Measurements from ENCODE around the gene ELMO3.

Gene ELMO3, protein sequence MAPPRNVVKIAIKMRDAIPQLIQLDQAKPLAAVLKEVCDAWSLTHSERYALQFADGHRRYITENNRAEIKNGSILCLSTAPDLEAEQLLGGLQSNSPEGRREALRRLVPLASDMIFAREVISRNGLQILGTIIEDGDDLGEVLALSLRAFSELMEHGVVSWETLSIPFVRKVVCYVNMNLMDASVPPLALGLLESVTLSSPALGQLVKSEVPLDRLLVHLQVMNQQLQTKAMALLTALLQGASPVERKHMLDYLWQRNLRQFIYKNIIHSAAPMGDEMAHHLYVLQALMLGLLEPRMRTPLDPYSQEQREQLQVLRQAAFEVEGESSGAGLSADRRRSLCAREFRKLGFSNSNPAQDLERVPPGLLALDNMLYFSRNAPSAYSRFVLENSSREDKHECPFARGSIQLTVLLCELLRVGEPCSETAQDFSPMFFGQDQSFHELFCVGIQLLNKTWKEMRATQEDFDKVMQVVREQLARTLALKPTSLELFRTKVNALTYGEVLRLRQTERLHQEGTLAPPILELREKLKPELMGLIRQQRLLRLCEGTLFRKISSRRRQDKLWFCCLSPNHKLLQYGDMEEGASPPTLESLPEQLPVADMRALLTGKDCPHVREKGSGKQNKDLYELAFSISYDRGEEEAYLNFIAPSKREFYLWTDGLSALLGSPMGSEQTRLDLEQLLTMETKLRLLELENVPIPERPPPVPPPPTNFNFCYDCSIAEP

DNA sequence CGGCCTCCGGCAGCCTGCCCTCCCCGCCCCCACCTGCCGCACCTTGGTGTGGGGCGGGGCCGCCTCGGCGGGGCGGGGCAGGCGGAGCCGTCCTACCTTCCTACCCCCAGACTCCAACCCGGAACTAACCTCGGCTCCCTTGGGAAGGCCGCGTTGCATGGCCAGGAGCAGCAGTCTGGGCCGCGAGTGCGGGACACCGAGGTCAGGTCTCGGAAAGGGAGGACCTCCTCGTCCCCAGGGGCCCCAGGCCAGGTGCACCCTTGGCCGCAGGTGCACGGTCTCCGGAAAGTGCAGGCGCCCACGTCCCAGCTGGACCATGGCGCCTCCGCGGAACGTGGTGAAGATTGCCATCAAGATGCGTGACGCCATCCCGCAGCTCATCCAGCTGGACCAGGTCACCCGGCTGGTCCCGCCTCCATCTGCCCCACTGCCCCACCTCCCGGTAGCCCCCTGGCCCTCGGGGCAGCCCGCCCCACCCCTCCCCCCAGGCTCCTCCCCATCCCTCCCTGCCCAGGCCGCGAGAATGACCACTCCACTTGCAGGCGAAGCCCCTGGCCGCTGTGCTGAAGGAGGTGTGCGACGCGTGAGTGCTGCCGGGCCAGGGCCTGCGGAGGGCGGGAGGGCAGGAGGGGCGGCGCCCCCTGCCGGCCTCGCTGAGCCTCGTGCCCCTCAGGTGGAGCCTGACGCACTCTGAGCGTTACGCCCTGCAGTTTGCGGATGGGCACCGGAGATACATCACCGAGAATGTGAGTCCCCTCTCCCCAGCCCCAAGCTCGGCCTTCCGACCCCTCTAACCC lies at the start of gene ELMO3:
Gene ELMO3, plus strand, starts transcription at position 121 of the 797 bp plus-strand sequence. Its CDS starts 196 bp downstream, at position 317.
- H3K36me3 ChIP-seq = peaks cover 78 to 97% (median 91%) of the 10 kb centered on the region in 11 experiments
- no peak within 1 kb of the TSS; a peak in 1 of 20 replicates for H3K4me3 ChIP-seq
- peak within 1 kb of the TSS; percentile 18 to 64 (median 44) for H3K4me2 ChIP-seq
- peak within 1 kb of the TSS in 10 of 11 experiments; percentile 11 to 57 (median 49); a peak in 14 of 22 replicates for H3K9ac ChIP-seq
- H3K4me1 ChIP-seq = peaks cover 23 to 46% (median 36%) of the 10 kb centered on the region in 10 experiments
- H3K9me3 ChIP-seq (replicated peaks in 1 of 11) = no peaks in the 10 kb centered on the region
- peak within 1 kb of the TSS in 5 of 11 experiments; percentile 10 to 25 (median 17); a peak in 4 of 22 replicates for H3K27ac ChIP-seq
- TF ChIP-seq Cebpa-rat (IDR thresholded peaks at IDR 0.05) = no peak
- H4K20me1 ChIP-seq = peaks cover 28 to 92% (median 53%) of the 10 kb centered on the region in 11 experiments; a peak in 21 of 22 replicates
- H3K27me3 ChIP-seq = no peaks in the 10 kb centered on the region

DNA sequence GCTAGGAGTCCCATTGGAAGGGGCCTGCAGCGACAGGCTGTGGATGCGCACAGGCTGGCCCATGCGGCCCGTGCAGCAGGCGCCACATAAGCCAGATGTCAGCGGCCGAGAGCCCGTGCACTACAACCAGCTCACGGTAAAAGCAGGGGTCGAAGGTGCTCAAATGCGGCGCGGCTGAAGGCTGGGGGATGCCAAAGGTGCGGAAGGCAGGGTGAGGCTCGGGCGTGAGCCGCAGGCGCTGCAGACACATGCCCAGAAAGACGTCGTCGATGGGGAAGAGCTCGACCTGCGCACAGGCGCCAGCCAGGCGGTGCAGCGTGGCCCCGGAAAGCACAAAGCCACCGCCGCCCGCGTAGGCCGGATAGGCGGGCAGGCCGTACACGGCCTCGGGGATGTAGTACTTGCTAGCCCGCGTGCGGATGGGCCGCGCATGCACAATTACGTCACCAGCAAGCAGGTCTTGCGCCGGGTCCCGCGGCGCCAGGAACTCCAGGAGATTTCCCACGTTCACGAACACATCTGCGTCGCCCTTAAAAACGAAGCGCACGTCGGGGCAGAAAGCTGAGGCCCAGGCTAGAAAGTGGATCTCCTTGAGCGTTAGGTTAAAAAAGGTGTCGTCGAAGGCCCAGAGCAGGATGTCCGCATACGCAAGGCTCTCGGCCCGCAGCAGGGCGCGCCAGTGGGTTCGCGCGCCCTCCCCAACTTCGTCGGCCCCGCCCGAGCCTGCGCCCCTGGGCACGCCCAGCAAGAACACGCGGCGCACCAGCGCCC lies 49.5 kb upstream of the ELMO3 start:
- Histone ChIP-seq H3K27ac (no peak overlapping the region), H3K4me2 (peak overlapping the region in 9 of 11 experiments; percentile 79 to 97 (median 85); a peak in 13 of 22 replicates), H4K20me1 (peaks cover 45 to 100% (median 70%) of the 10 kb centered on the region in 11 experiments), H3K4me3 (peak overlapping the region in 2 of 10 experiments; percentile 63 to 72; a peak in 1 of 20 replicates), H3K9ac (no peak overlapping the region), H3K36me3 (peaks cover 52 to 64% (median 56%) of the 10 kb centered on the region in 11 experiments), H3K27me3 (peaks cover 29 to 51% (median 42%) of the 10 kb centered on the region in 11 experiments), H3K4me1 (peaks cover 10 to 20% (median 14%) of the 10 kb centered on the region in 10 experiments; a peak in 19 of 20 replicates), H3K9me3 (replicated peaks in 1 of 11) (peaks cover 0 to 12% (median 0%) of the 10 kb centered on the region in 11 experiments; a peak in 4 of 22 replicates)
- no peak for TF ChIP-seq Cebpa-rat (IDR thresholded peaks at IDR 0.05)

DNA sequence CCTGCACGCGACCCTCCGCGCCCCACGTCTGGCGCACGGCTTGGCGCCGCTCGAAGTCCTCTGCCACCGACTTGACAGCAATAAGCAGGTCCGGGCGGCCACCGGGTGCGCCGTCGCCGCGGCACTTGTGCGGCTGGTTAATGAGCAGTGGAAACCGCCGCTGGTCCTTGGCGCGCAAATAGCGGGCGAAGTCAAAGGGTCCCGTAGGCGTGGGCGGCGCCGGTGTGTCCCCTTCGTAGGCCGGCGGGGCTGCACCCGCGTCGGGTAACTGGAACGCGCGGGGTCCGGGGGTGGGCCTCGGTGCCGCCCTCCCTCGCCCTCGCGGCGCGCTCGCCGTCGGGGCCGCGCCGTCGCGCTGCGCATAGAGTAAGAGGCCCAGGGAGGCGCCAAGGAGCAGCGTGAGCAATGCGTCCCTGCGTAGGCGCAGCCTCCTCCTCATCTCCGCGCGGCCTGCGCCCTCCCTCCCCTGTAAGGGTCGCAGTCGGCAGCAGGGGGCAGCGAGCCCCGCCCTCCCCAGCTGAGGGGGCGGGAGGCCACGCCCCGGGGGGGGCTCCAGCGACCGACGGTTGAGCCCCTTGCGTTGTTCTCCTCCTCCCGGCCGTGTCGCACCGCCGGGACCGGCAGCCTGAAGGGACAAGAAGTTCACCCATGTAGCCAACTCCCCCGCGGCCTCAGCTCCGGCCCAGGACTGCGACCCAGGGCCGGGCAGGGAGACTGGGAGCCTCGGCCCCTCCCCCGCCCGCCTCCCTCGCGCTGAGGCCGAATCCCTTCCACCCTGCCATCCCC lies 48.7 kb upstream of the ELMO3 start:
- Histone ChIP-seq H3K4me2 (peak overlapping the region; percentile 79 to 97 (median 85)), H3K27ac (peak overlapping the region in 1 of 11 experiments; percentile 35; a peak in 2 of 22 replicates), H4K20me1 (peaks cover 53 to 100% (median 76%) of the 10 kb centered on the region in 11 experiments), H3K36me3 (peaks cover 44 to 58% (median 48%) of the 10 kb centered on the region in 11 experiments), H3K27me3 (peaks cover 29 to 54% (median 45%) of the 10 kb centered on the region in 11 experiments), H3K4me1 (peaks cover 12 to 23% (median 16%) of the 10 kb centered on the region in 10 experiments), H3K4me3 (peak overlapping the region; percentile 54 to 72 (median 60)), H3K9ac (peak overlapping the region; percentile 34 to 80 (median 69)), H3K9me3 (replicated peaks in 1 of 11) (peaks cover 0 to 12% (median 0%) of the 10 kb centered on the region in 11 experiments; a peak in 4 of 22 replicates)
- TF ChIP-seq Cebpa-rat (IDR thresholded peaks at IDR 0.05) = no peak

DNA sequence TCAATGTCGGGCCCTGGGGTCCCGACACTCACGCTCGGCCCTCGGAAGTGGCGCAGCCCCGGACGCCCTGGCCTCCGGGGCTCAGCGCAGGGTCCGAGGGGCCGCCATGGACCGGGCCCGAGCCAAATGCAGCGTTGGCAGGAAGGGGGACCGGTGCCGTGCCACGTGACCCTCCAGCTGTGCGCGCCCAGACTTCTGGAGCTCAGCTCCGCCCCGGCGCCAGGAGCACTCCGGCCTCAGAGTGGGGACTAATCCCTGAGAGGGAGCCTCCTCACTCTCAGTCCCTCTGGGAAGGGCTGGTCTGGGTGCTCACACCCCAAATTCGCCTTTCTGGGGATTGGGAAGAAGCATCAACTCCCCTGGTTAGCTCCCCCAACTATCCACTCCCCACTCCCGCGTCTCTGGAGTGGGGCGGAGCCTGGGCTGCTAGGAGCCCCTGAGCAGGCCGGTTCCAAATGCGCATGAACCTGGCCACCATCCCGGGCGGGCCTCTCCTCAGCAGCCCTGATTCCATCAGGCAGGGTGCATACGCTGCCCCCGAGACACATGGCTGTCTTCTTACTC lies 48.0 kb upstream of the ELMO3 start, which contains the start of gene B3GNT9:
Gene B3GNT9, minus strand, starts transcription at position 166 of the 564 bp plus-strand sequence. CDS start 513 bp downstream, outside the sequence.
- Histone ChIP-seq H4K20me1 (peaks cover 59 to 100% (median 83%) of the 10 kb centered on the region in 11 experiments), H3K4me1 (peaks cover 19 to 30% (median 23%) of the 10 kb centered on the region in 10 experiments), H3K36me3 (peaks cover 37 to 51% (median 42%) of the 10 kb centered on the region in 11 experiments), H3K27ac (peak within 1 kb of the TSS in 1 of 11 experiments; percentile 35; a peak in 2 of 22 replicates), H3K4me3 (peak within 1 kb of the TSS; percentile 54 to 72 (median 60)), H3K4me2 (peak within 1 kb of the TSS; percentile 79 to 97 (median 85)), H3K9ac (peak within 1 kb of the TSS; percentile 34 to 80 (median 69)), H3K27me3 (peaks cover 29 to 59% (median 50%) of the 10 kb centered on the region in 11 experiments), H3K9me3 (replicated peaks in 1 of 11) (peaks cover 0 to 12% (median 0%) of the 10 kb centered on the region in 11 experiments; a peak in 4 of 22 replicates)
- TF ChIP-seq Cebpa-rat (IDR thresholded peaks at IDR 0.05) = no peak

DNA sequence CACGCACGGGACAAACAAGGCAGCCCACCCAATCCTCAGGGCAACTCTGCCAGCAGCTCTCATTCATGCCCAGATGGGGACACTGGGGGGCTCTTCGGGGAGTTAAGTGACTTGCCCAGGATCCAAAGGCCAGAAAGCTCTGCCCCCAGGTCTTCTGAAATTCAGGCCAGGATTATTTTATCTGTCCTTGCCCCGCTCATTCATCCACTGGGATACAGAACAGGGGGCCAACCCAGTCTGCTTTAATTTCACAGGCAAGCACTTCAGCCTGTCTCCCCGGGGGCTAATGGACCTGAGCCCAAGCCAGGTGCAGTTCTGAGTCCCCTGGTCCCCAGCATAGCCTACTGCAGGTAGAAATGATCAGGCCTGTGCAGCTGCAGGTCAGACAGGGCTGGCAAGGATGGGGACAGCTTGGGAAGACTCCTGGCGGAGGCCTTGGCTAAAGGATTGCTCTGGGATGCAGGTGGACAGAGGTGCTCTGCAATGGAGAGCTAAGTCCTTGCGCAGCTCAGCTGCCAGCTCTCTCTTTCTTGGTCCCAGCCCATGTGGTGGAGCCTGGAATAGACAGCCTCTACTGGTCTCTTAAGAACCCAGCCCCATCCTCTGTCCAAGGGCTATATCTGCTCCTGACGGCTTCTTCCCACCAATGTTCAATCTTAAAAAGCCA lies 47.4 kb upstream of the ELMO3 start:
- Histone ChIP-seq H4K20me1 (peaks cover 66 to 100% (median 87%) of the 10 kb centered on the region in 11 experiments), H3K9ac (no peak overlapping the region), H3K4me2 (peak overlapping the region; percentile 79 to 97 (median 85); a peak in 14 of 22 replicates), H3K4me1 (peaks cover 19 to 35% (median 28%) of the 10 kb centered on the region in 10 experiments), H3K27me3 (peaks cover 29 to 61% (median 52%) of the 10 kb centered on the region in 11 experiments), H3K4me3 (0 out of 20 replicates have a peak overlapping the region, but pooled peaks of 1 of the 10 experiments have one; percentile 63), H3K36me3 (peaks cover 31 to 45% (median 35%) of the 10 kb centered on the region in 11 experiments), H3K27ac (no peak overlapping the region), H3K9me3 (replicated peaks in 1 of 11) (peaks cover 0 to 12% (median 0%) of the 10 kb centered on the region in 11 experiments; a peak in 4 of 22 replicates)
- no peak for TF ChIP-seq Cebpa-rat (IDR thresholded peaks at IDR 0.05)
